T-helper 9 cell (primary cell): Measurements from ENCODE around the gene CD248.
A peak's percentile ranks its signal among the peaks of the same experiment; 100 is the strongest.
"Not testable (repeated sequence)": the region's sequence is repeated elsewhere in the genome, so short reads cannot be mapped to it uniquely, and the experiment has no call there.

Experiments
- DNase-seq: peaks from one replicate; pipeline ENCODE4 v3.0.0-alpha.2; 2020

CD248 gene

DNA sequence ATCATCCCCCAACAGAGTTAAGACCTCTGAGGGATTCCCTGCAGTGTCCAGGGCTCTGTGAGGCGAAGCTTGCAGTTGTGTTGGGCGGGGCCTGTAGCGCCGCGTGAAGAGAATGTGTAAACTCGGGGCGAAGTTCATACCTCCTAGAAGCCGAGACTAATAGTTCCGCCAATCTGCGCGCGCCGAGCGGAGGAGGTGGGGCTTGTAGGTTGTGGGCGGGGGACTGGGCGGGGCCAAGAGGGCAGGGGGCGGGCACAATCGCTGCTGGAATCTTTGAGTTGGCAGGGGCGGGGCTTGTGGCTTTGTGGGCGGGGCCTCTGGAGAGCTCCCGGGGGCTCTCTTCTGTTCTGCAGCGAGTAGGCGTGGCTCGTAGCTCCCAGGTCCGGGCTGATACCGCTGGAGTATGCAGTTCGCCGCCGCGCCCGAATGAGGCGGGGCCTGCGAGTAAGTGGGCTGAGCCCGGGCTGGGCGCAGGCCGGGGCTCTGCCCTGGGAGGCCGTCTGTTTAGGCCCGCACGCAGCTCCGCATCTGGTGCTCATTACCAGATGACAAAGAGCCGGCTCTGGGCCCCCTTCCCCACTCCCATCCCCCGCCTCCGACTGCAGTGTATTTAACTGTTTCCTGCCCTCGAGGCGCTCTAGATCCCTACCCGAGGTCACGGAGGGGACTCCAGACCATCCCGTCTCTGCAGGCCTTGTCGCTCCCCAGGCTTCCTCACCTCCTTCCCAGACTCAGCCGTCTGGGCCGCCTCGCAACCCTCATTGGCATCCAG lies 4.1 kb downstream of the CD248 start:
- DNase-seq = peak; percentile 100

DNA sequence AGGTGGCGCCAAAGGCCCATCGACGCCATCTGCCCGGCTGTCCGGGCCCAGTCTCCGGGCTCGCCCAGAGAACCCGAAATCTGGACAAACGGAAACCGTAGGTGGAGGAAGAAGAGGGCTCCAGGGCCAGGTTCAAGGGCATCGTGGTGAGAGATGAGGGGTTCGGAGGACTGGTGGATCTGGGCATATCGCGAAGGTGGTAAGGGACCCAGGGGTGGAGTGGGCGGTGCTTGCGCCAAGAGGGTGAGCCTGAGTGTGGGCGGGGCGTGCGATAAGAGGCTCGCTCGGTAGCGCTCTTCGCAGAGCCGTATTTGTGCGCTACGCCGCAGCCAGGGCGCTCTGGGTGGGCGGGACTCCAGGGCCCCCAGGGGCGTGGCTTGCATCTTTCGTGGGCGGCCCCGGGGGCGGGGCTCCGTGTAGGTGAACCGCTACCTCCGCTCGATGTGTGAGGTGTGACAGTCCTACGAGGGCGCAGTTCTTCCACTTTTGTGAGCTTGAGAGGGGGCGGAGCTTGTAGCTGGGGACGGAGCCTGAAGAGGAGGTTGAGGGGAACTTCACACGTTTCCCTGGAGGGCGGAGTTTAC lies 4.8 kb downstream of the CD248 start:
- DNase-seq = peak; percentile 95

DNA sequence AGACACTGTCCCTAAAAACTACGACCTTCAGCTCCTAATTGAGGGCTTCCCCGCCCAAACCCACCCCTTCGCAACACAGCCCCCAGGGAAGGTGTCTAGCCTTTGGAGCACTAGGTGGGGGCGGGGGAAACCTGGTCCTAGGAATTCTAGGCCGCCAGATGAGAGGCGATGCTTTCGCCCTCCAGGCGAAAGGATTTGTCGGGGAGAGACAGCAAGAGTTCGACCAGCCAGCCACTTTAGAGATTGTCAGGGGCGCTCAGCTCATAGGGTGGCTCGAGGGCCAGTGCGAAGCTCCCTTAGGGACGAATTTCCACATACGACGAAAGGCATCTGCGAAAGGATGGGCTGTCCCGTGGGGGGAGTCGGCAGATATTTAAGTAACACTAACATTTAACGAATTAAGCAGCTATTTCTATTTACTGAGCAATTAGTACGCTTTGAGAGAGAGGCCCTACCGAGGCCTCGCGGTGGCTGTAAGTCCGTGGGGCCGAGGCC lies 5.3 kb downstream of the CD248 start:
- no peak for DNase-seq

- DNase-seq = not testable (repeated sequence)
Measured at GRCh38 chr11:66310803-66311440, 5.9 kb downstream of the CD248 start.

DNA sequence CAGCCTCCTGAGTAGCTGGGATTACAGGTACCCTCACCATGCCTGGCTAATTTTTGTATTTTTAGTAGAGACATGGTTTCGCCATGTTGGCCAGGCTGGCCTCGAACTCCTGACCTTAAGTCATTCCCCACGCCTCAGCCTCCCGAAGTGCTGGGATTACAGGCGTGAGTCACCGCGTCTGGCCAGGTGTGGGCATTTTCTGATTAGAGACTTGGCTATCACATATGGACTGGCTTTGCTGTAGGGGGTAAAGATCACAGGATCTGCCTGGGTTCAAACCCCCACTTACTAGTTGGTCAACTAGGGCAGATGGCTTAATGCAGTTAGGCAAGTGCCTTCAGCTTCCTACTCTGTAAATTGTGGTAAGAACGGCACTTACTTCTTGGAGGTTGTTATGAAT lies 6.5 kb downstream of the CD248 start:
- DNase-seq = no peak

GRCh38 chr11:66309475-66309874 lies 7.4 kb downstream of the CD248 start:
- no peak for DNase-seq

DNA sequence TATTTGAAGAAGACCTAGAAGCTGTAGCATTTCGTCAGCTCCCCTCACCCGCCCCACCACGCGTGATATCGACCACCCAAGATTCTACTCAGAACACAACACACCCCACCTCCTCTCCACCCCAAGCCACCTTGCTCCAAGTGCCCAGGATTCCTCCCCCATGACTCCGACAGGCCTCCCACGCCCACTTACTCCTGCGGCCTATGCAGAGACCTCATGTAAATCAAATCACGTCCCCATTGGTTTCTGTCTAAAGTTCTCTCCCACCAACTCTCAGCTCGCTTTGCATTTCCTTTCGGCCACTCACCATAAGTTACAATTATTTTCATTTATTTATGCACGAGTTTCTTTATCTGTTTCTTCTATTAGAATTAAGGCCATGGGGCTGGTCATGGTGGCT lies 14.2 kb downstream of the CD248 start:
- DNase-seq = no peak

DNA sequence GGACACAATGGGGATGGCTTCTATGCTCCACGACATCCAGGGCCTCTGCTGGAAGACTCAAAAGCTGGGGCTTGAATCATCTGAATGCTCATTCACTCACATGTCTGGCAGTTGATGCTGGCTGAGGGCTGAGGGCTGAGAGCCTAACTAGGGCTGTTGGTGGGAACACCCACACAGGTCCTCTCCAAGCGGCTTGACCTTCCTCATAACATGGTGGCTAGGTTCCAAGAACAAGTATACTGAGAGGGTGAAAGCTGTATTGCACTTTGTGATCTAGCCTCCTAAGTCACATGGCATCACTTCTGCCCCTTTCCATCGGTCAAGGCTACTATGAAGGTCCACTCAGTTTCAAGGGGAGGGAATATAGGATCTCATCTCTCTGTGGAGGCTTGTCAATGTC lies 17.7 kb downstream of the CD248 start:
- DNase-seq = no peak

- DNase-seq = no peak
Measured at GRCh38 chr11:66297610-66298009, 19.2 kb downstream of the CD248 start.

DNA sequence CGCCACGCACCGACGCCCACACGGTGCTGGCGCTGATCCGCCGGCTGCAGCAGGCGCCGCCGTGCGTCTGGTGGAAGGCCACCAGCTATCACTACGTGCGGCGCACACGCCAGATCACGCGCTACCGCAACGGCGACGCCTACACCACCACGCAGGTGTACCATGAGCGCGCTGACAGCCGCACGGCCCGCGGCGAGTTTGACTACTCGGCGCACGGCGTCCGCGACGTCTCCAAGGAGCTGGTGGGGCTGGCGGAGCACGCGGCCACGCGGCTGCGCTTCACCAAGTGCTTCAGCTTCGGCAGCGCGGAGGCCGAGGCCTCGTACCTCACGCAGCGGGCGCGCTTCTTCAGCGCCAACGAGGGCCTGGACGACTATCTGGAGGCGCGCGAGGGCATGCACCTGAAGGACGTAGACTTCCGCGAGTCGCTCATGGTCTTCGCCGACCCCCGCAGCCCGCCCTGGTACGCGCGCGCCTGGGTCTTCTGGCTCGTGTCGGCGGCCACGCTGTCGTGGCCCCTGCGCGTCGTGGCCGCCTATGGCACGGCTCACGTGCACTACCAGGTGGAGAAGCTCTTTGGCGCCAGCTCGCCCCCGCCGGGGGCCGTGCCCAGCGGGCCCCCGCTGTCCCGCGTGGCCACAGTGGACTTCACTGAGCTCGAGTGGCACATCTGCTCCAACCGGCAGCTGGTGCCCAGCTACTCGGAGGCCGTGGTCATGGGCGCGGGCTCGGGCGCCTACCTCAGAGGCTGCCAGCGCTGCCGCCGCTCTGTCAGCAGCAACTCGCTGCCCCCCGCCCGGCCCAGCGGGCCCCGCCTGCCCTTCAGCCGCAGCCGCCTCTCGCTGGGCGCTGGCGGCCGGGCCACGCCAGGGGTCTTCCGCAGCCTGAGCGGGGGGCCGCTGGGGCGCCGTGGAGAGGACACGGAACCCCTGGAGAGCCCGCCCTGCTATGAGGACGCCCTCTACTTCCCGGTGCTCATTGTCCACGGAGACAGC lies 21.9 kb downstream of the CD248 start:
- DNase-seq = no peak

DNA sequence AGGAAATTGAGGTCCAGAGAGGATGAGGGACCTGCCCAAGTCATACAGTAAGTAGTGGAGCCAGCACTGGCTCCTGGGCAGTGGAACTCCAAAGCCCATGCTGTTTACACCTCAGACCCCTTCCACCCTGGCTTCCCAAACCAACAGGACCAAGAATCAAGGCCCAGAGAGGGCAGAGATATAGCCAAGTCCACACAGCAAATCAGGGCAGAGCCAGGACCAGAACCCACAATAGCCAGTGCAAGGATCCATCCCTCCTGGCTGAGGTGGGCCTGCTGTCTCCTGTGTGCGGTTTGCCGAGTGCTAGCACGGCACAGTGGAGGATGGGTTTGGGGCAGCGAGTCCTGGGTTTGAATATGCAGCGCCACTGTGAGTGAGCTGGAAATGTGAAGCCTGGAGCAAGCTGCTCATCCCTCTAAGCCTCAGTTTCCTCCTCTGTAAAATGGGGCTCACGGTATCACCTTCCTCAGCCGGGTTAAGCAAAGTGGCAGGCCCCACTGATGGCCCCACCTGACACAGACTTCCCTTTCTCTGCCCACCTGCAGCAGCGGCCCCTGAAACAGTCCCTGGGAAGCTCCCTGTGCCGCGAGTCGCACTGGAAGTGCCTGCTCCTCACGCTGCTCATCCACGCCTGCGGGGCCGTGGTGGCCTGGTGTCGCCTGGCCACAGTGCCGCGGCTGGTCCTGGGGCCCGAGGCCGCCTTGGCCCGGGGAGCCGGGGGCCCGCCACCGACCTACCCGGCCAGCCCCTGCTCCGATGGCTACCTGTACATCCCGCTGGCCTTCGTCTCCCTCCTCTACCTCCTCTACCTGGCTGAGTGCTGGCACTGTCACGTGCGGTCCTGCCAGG lies 22.8 kb downstream of the CD248 start:
- DNase-seq = no peak

GRCh38 chr11:66293352-66293751 lies 23.5 kb downstream of the CD248 start:
- no peak for DNase-seq

GRCh38 chr11:66292543-66293332 lies 24.1 kb downstream of the CD248 start:
- DNase-seq = no peak

DNA sequence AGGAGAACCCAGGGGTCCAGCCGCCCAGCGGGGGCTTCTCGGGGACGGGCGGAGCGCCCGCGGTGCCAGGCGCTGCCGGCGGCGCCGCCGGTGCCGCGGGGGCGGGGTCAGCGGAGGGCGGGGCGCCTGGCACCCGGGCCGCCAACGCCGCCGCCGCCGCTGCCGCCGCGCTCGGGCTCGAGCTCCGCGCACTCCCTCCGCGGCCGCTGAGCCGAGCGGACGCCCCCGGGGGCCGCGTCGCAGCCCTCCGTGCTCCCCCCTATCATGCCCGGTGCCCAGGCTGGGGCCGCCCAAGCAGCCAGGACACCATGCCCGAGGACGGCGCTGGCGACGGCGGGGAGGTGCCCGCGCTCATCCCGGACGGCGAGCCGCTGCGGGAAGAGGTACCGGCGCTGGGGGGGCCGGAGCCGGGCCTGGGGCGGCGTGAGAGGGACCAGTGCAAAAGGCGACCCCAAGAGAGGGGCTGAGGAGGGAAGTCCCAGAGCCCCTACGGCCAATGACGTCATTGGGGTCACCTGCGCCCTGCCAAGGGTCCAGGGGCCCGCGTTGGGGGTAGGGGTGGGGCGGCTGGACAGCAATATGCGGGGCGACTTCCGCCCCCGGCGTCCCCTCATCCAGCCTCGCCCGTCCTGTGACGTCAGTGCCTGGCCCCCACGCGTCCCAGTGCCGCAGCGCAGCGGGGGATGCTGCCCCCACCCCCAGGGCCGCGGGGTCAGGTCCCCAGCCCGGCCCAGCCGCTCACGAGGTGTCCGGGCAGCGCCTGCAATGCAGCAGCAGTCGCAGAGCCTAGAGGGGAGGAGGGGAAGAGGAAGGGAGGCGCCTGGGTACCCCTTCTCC lies 24.9 kb downstream of the CD248 start, which contains the start of gene TMEM151A:
TMEM151A (plus strand) TSS at position 189 of the 837 bp plus-strand sequence; CDS start at position 309, 120 bp downstream.
- DNase-seq = no peak

DNA sequence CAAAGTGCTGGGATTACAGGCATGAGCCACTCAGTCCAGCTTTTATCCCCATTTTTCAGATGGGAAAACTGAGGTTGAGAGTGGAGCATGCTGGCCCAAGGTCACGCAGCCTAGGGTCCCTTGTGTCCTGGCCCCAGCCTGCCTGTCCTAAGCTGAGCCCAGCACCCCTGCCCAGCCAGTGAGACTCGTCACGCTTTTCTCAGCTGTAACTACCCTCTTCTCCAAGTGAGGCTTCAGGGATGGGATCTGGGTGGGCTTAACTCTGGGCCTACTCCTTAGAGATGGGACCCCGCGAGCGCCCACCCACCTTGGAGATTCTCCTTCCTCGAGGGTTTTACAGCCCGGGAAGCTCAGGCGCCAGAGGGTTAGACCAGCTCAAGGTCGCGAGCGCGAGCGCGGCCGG lies 25.5 kb downstream of the CD248 start:
- no peak for DNase-seq

- no peak for DNase-seq
Measured at GRCh38 chr11:66290330-66290621, 26.6 kb downstream of the CD248 start.

GRCh38 chr11:66289548-66290329 lies 27.1 kb downstream of the CD248 start:
- DNase-seq = peak; percentile 71

DNA sequence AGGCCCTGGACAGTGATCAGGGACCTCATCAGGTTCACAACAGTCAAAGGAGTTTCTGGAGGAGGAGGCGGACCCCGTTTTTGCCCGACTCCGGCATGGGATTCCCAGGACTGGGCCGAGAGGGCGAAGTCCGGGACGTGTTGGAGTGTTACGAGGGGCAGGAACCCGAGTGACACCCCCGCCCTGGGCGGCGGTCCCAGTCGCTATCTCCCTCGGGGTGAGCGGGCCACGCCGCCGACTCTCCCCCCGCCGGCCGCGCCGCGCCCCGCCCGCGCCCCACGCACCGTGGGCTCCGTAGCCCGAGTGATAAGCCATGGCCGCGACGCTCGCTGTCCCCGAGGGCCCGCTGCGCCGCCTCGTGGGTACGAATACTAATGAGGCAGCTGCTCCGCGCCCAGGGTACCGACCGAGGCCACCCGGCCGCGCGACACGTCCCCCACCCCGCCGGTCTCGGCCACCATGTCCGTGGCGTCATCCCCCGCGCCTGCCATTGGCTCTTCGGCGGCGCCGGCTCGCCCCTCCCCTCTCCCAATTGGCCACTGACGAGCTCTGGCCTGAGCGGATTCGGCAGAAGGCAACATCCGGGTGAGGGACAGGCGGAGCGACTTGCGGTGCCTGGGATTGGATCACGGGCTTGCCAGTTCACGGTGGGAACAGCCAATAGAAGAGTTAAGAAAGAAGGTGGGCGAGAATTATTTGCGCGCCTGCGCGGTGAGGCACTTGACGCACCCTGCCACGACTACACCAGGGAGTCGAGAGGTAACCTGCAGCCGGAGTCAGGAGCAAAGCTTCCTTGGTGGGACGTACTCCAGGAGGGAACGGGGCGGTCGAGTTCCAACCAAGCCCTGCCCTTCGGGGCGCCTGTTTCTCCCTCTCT lies 27.9 kb downstream of the CD248 start, which contains the start of gene YIF1A:
YIF1A (minus strand) TSS at position 473 of the 877 bp plus-strand sequence; CDS start at position 315, 158 bp downstream.
- DNase-seq = peak; percentile 96
